Right lobe of liver (tissue), 4 donors: ENCODE results near the gene COPB2.

Experiments
- POLR2A ChIP-seq: fragments of 450-650 bp; IDR thresholded peaks from one replicate; pipeline ENCODE4 v1.6.1; 2017; ENCODE audit warnings: antibody characterized with exemption, mild to moderate bottlenecking
- TF ChIP-seq, protein P1 (sequence below), 4 donors: fragments of 200-600 bp in 3 of 4; fragments of 450-650 bp in 1 of 4; IDR thresholded peaks; one replicate each; pipeline versions ENCODE4 v1.5.1 to v1.8.0; 2016 to 2022; ENCODE audit warnings: antibody characterized with exemption in 4 of 4, mild to moderate bottlenecking in 2 of 4
- donor health status: DM: no; HTN: no; CAD: no.
- donor health status: DM: no; HTN: no; CAD: no.
- donor health status: DM: no; HTN: yes; CAD: no.

GRCh38 chr3:139396707-139397106, 7.3 kb upstream of the COPB2 start:
- TF ChIP-seq POLR2A = no peak
- TF ChIP-seq, protein P1, sequence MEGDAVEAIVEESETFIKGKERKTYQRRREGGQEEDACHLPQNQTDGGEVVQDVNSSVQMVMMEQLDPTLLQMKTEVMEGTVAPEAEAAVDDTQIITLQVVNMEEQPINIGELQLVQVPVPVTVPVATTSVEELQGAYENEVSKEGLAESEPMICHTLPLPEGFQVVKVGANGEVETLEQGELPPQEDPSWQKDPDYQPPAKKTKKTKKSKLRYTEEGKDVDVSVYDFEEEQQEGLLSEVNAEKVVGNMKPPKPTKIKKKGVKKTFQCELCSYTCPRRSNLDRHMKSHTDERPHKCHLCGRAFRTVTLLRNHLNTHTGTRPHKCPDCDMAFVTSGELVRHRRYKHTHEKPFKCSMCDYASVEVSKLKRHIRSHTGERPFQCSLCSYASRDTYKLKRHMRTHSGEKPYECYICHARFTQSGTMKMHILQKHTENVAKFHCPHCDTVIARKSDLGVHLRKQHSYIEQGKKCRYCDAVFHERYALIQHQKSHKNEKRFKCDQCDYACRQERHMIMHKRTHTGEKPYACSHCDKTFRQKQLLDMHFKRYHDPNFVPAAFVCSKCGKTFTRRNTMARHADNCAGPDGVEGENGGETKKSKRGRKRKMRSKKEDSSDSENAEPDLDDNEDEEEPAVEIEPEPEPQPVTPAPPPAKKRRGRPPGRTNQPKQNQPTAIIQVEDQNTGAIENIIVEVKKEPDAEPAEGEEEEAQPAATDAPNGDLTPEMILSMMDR (IDR thresholded peaks at IDR 0.05) = no peak
